ENCODE measurements around the gene VSIR.

DNA sequence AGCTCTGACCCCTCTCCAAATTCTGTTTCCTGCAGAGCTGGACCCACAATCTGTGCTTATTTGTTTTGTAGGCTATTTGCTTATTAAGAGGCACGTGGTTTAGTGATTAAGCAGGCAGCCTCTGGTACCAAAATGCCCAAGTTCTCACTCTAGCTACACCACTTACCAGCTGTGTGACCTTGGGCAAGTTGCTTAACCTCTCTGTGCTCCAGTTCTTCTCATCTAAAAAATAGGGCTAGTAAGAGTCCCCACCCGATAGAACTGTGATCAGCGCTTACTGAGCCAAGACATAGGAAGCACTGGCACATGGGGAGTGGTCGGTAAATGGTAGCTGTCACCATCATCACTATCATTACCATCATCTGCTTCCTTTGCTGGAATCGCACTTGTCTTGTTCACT lies 74.6 kb downstream of the VSIR start:
- TF ChIP-seq CTCF (IDR thresholded peaks at IDR 0.05; ENCODE audit: insufficient read depth, low read length, poor library complexity, severe bottlenecking) (no peak), EZH2phosphoT487 (conservative IDR thresholded peaks at IDR 0.05; ENCODE audit: low read length) (no peak)
